ENCODE data around the gene EFNA2.

Gene EFNA2

DNA sequence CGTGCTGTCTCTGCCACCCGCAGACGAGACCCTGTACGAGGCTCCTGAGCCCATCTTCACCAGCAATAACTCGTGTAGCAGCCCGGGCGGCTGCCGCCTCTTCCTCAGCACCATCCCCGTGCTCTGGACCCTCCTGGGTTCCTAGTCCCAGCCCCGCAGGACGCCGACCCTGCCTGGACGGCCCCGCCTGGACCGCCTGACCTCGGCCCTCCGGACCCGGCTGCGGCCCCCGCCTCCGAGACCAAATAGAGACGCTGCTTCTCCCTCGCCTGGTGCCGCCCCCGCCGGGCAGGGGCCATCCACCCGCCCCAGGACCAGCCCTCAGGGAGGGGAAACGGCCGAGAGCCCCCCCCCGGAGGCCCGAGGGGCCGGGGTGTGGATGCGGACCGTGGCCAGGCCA, 14.1 kb downstream of the EFNA2 start:
- no peak for TF ChIP-seq CTCF (IDR thresholded peaks at IDR 0.05)

DNA sequence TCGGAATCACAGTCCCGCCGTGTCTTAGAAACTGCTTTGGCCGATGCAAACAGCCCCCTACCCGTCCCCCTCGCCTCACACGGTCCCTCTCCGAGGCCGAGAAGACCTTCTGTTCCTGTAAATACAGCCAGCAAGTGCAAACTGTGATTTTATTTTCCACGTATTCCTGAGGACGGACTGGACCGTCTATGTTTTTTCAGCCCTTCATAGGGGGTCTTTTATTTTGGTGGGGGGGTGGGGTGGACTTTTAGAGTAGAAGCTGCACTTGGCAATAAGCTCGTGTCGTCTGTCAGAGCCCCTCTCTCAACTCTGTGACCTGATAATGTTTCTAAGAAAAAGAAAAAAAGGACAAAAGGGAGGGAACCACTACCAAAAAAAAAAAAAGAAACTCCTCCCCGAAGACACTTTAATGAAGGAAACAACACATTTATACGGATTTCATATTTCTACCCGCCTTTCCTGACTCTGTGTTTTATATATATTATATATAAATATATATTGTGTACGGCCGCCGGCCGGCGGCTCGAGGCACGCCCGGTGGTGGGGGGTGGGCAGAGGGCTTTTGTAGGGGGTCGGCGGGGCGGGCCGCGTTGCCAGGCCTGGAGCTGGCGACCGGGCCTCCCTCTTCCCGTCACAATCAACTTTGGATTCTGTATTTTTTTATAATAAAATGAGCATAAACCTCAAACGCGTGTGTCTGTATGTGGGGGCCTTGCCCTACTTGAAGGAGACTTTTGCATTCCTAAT, 15.2 kb downstream of the EFNA2 start:
- no peak for TF ChIP-seq CTCF (IDR thresholded peaks at IDR 0.05)

DNA sequence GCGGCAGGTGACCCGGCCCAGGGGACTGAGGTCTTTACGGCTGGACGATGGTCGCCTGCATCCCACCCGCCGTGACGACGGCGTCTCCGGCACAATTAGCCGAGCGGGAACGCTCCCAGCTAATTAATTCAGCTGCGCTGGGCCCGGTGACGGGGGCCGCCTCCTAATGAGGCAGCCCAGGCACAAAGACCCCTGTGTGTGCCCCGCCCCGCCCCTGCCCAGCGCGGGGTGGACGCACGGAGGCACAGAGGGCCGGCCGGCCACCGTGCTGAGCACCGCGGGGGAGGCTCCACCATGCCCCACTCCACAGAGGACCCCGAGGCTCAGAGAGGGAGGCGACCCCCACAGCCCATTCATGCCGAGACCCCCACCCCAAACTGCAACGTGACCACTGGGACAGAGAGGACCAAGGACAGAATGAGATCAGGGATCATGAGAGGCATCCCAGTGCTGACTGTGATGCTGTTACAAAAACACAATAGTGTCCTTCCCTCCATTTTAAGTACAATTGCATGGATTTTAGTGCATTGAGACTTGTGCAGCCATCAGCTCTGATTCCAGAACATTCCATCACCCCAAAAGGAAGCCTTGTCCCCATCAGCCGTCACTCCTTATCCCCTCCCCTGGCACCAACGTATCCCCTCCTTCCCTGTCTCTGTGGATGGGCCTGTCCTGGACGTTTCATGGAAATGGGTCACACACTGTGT, 17.0 kb downstream of the EFNA2 start:
- TF ChIP-seq CTCF (IDR thresholded peaks at IDR 0.05) = no peak

DNA sequence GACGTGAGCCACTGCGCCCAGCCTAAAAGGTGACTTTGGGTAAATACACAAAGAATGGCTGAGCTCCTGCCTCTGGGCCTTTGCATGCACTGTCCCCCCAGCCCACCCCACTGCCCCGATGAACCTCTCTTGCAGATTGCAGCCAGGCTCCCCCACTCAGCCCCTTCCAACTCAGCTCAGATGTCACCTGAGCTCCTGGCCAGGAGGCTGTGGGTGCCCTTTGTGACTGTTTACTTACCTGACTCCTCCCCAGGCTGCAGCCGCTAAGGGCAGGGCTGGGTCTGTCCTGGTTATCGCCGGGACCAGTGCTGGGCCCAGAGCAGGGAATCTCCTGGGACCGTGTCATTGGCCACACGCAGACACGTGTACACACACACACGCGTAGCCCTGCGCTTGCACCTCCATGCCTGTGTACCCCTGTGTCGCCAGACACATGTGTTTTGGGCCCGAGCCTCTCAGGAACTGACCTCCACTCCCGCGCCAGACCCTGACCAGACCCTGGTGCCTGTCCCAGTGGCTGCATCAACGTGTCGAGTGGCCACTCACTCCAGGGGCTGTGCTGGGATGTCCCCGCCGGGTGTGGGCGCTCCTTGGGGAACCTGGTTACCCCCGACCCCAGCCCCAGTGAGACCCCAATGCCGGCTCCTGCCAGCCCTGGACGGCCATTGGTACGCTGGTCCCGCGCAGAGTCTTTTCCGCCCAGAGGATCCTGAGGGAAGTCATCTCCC, 18.7 kb downstream of the EFNA2 start:
- no peak for TF ChIP-seq CTCF (IDR thresholded peaks at IDR 0.05)

DNA sequence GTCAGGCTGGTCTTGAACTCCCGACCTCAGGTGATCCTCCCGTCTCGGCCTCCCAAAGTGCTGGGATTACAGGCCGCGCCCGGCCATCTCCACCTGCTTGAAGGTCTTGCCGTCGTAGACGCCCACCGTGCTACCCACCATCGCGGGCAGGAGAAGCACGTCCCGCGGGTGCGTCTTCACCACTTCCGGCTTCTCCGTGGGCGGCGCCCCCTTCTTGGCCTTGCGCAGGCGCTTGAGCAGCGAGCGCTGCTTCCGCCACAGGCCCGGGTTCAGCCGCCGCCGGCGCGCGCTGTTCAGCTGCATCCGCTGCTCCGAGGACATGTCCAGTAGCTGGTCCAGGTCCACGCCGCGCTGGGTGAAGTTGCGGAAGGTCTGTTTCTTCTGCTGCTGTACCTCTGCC, 21.6 kb downstream of the EFNA2 start:
- no peak for TF ChIP-seq CTCF (IDR thresholded peaks at IDR 0.05)

DNA sequence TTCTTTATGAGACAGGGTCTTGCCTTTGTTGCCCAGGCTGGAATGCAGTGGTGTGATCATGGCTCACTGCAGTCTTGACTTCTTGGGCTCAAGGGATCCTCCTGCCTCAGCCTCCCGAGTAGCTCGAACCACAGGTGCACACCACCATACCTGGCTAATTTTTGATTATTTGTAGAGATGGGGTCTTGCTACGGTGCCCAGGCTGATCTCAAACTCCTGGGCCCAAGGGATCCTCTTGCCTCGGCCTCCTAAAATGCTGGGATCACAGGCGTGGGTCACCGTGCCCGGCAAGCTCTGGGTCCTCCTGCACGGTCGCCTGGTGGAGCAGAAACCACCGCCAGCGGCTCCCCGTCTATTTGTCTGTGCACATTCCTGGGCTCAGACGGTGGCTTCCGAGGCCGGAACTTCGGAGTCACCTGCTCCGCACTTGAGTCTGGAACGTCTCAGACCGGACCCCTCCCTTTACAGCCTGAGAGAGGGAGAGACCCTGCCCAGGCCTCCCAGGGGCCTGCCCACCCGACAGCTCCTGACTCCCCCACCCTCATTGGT, 22.2 kb downstream of the EFNA2 start:
- TF ChIP-seq CTCF (IDR thresholded peaks at IDR 0.05) = no peak

DNA sequence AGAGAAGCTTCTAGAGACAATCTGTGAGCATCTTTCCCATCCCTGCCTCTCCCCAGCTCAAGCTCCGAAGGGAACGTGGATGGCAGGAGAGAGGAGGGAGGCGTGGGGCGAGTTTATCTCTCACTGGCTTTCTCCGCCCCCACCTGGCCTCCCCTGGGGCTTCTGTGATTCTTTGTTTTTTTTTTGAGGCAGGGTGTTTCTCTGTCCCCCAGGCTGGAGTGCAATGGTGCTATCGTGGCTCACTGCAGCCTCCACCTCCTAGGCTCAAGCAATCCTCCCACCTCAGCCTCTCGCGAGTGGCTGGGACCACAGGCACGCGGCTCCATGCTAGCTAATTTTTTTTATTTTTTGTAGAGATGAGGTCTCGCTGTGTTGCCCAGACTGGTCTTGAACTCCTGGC, 23.0 kb downstream of the EFNA2 start:
- no peak for TF ChIP-seq CTCF (IDR thresholded peaks at IDR 0.05)
